ENCODE measurements around the gene RAP2A.

RAP2A gene

DNA sequence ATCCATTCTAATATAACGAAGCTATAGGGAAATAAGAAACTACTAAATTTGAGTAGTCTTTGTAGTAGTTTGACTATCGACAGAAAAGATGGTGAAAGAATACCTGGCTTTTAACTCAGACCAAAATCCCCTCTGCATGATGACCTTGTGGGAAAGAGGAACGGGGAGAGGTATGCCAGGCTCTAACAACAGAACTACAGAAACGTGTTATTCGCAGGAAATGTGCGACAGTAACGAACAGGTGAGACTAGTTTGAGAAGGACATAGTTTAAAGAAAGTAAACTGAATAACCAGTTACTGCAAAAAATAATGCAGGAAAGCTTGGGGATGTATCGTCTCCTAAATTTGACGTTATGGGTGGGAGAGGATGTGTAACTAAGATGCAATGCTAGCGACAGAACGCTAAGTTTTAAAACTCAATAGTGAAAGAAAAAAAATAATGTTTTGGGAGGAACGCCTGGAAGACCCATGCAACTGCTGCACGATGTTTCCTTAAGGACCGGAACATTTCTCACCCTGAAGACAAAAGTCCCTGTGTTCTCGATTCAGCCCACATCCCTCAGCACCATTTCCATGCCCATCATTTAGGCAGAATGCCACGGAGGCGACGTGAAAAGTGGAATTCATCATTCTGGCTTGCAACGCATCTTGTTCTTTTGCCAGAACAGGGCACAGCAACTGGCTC lies 1.6 kb upstream of the RAP2A start:
- Mint-ChIP-seq H3K36me3 (ENCODE audit: low read depth) (peaks cover 2% of the 10 kb centered on the region), H3K27ac (peak overlapping the region; percentile 100), H3K27me3 (peaks cover 5% of the 10 kb centered on the region), H3K4me1 (peaks cover 38% of the 10 kb centered on the region), H3K4me3 (peak overlapping the region; percentile 96), H3K9me3 (no peaks in the 10 kb centered on the region)
- ATAC-seq (no peak), DNase-seq (no peak)

GRCh38 chr13:97432917-97433726 lies 847 bp upstream of the RAP2A start:
- H3K4me1 Mint-ChIP-seq: peaks cover 38% of the 10 kb centered on the region
- ATAC-seq: peak; percentile 89
- H3K4me3 Mint-ChIP-seq: peak overlapping the region; percentile 96
- peak overlapping the region; percentile 100 for H3K27ac Mint-ChIP-seq
- DNase-seq: peak; percentile 96
- H3K36me3 Mint-ChIP-seq (ENCODE audit: low read depth): peaks cover 2% of the 10 kb centered on the region
- peaks cover 5% of the 10 kb centered on the region for H3K27me3 Mint-ChIP-seq
- no peaks in the 10 kb centered on the region for H3K9me3 Mint-ChIP-seq

DNA sequence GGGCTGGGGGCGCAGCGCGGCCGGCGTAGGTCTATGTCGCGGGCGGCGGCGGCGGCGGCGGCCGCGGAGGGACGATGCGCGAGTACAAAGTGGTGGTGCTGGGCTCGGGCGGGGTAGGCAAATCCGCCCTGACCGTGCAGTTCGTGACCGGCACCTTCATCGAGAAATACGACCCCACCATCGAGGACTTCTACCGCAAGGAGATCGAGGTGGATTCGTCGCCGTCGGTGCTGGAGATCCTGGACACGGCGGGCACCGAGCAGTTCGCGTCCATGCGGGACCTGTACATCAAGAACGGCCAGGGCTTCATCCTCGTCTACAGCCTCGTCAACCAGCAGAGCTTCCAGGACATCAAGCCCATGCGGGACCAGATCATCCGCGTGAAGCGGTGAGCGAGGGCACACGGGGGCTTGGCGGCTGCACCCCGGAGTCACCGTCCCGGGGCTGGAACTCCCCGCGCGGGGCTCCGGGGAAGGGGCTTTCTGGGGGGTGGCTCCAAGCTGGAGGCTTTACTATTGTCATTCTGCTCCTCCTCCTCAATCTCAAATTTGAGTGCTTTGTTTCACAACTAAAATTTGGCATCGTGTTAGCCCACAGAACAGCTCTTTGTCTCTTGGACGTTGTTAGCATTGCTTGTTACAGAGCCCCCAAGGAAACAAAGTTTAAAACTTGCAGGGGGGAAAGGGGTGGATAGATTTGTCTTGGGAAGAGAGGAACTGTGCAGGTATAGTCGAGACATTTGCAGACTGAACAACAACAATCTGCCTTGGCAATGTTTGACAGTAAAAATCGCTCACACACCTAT lies 630 bp downstream of the RAP2A start:
- peak overlapping the region; percentile 74 for H3K27ac Mint-ChIP-seq
- peaks cover 2% of the 10 kb centered on the region for H3K36me3 Mint-ChIP-seq (ENCODE audit: low read depth)
- peak overlapping the region; percentile 91 for H3K4me3 Mint-ChIP-seq
- ATAC-seq (no peak), DNase-seq (peak; percentile 40)
- H3K4me1 Mint-ChIP-seq: peaks cover 38% of the 10 kb centered on the region
- peaks cover 3% of the 10 kb centered on the region for H3K27me3 Mint-ChIP-seq
- no peaks in the 10 kb centered on the region for H3K9me3 Mint-ChIP-seq

DNA sequence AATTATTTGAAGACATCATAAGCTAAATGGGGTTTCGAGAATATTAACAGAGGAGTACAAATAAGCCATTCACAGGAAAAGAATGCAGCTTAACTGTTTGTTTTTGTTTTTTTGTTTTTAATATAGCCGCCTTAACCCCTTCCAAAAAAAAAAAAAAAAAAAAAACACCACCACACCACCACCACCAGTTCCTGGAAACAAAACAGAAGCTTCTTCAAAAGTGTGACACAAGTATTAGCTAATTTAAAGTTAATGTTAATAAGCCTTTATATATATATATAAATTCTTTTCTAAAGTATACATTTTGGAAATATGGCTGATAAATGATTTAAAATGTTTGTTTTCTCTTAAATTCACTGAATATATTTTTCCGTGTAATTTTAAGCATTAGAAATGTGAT lies 1.4 kb downstream of the RAP2A start:
- no peak overlapping the region for H3K27ac Mint-ChIP-seq
- peaks cover 2% of the 10 kb centered on the region for H3K36me3 Mint-ChIP-seq (ENCODE audit: low read depth)
- no peak for DNase-seq
- peaks cover 38% of the 10 kb centered on the region for H3K4me1 Mint-ChIP-seq
- no peaks in the 10 kb centered on the region for H3K9me3 Mint-ChIP-seq
- peak overlapping the region; percentile 91 for H3K4me3 Mint-ChIP-seq
- no peak for ATAC-seq
- peaks cover 3% of the 10 kb centered on the region for H3K27me3 Mint-ChIP-seq

DNA sequence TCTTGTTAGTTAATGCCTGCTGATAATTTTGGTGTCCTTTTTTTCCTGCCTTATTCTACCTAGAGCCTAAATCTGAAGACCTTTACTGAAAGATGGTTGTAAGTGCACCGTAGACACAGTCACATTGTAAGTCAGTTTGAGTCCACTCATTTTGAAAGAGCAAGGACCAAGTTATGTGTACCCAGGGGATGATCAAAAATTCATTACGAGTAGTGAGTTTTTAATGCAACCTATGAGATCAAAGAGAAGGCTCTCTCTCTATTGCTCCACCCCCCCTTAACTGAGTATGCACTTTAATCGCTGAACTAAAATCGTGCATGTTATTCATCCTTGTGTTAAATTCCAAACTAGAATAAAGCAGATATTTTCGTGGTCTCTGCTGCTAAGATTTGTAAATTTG lies 1.8 kb downstream of the RAP2A start:
- DNase-seq (no peak), ATAC-seq (no peak)
- Mint-ChIP-seq H3K27ac (peak overlapping the region; percentile 15), H3K4me1 (peaks cover 38% of the 10 kb centered on the region), H3K36me3 (ENCODE audit: low read depth) (peaks cover 2% of the 10 kb centered on the region), H3K9me3 (no peaks in the 10 kb centered on the region), H3K27me3 (peaks cover 3% of the 10 kb centered on the region), H3K4me3 (peak overlapping the region; percentile 91)

DNA sequence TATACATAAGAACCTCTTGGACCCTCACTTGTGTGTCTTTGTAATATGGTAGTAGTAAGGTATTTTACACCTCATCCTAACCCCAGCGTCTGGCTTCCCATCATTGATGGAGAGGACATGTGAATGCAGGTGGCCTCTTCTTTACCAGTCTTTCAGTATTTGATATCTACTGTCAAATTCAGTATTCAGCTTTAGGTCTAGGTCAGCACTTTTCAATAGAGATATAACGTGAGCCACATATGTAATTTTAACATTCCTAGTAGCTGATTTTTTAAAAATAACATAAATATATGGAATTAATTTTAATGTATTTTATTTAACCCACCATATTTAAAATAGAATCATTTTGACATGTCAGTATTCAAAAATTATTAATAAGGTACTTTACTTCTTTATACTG lies 2.9 kb downstream of the RAP2A start:
- H3K4me1 Mint-ChIP-seq: peaks cover 36% of the 10 kb centered on the region
- peaks cover 2% of the 10 kb centered on the region for H3K36me3 Mint-ChIP-seq (ENCODE audit: low read depth)
- H3K27ac Mint-ChIP-seq: no peak overlapping the region
- H3K4me3 Mint-ChIP-seq: no peak overlapping the region
- no peaks in the 10 kb centered on the region for H3K9me3 Mint-ChIP-seq
- no peak for DNase-seq
- H3K27me3 Mint-ChIP-seq: peaks cover 3% of the 10 kb centered on the region
- ATAC-seq: no peak

GRCh38 chr13:97437729-97438128 lies 3.8 kb downstream of the RAP2A start:
- Mint-ChIP-seq H3K27me3 (peaks cover 3% of the 10 kb centered on the region), H3K36me3 (ENCODE audit: low read depth) (peaks cover 2% of the 10 kb centered on the region), H3K4me3 (no peak overlapping the region), H3K27ac (no peak overlapping the region), H3K4me1 (peaks cover 28% of the 10 kb centered on the region), H3K9me3 (no peaks in the 10 kb centered on the region)
- no peak for DNase-seq
- ATAC-seq: no peak

DNA sequence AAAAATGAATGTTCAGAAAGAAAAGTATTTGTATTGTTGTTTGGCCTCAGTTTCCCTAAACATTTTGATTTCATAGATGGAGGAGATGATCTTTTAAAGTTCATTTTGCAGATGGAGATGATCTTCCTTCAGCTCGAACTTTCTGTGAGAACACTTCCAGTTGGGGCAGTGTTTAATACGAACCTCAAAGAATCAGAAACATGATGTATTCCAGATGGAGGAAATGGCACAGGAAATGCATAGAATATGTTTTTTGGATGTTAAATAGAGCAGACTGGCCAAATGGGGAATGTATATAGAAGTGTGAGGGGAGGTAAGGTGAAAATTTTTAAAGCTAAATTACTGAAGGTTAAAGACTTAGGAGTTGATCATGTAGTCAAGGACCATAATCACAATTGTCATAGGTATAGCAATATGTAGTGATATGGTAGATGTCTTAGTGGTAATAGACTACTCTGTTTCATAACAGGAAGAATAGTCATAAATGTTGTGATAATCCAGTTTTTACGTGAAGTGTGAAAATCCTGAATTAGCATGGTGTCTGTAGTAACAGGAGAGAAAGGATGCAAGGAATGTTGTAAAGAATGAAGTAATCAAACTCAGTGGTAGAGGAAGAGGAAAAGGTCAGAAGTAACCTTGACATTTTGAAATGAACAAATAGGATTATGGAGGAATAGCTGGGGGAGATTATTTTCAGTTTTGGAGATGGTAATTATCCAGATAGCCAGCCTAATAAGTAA lies 5.1 kb downstream of the RAP2A start:
- H3K4me1 Mint-ChIP-seq: peaks cover 22% of the 10 kb centered on the region
- no peak overlapping the region for H3K27ac Mint-ChIP-seq
- no peaks in the 10 kb centered on the region for H3K27me3 Mint-ChIP-seq
- no peak overlapping the region for H3K4me3 Mint-ChIP-seq
- peaks cover 4% of the 10 kb centered on the region for H3K36me3 Mint-ChIP-seq (ENCODE audit: low read depth)
- ATAC-seq (no peak), DNase-seq (no peak)
- no peaks in the 10 kb centered on the region for H3K9me3 Mint-ChIP-seq

DNA sequence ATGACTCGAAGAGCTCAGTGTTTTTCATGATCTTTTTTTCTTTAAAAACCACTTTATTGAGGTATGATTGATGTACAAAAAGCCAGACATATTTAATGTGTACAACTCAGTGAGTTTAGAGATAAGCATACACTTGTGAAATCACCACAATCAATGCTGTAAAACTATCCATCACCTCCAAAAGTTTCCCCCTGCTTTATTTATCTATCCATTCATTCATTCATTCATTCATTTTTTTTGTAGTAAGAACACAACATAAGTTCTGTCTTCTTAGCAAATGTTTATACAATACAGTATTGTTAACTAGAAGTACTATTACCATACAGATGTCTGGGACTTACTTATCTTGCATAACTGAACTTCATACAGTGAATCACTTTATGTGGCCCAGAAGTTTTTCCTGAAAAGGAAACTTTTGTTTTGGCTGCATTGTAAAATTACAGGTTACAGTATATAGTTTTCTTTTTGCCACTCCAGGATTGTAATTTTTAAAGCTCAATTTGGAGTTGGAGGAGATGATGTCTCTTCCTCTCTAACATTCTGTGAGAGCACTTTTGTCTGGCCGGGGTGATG lies 6.7 kb downstream of the RAP2A start:
- ATAC-seq (no peak), DNase-seq (no peak)
- H3K4me1 Mint-ChIP-seq: peaks cover 14% of the 10 kb centered on the region
- H3K27ac Mint-ChIP-seq: no peak overlapping the region
- no peak overlapping the region for H3K4me3 Mint-ChIP-seq
- H3K9me3 Mint-ChIP-seq: no peaks in the 10 kb centered on the region
- peaks cover 3% of the 10 kb centered on the region for H3K36me3 Mint-ChIP-seq (ENCODE audit: low read depth)
- H3K27me3 Mint-ChIP-seq: no peaks in the 10 kb centered on the region

- DNase-seq: no peak
- no peak for ATAC-seq
- Mint-ChIP-seq H3K36me3 (ENCODE audit: low read depth) (peaks cover 4% of the 10 kb centered on the region), H3K27ac (no peak overlapping the region), H3K27me3 (no peaks in the 10 kb centered on the region), H3K4me1 (peaks cover 7% of the 10 kb centered on the region), H3K9me3 (no peaks in the 10 kb centered on the region), H3K4me3 (no peak overlapping the region)
Measured at GRCh38 chr13:97441368-97441767, 7.4 kb downstream of the RAP2A start.

GRCh38 chr13:97445522-97446187 lies 11.7 kb downstream of the RAP2A start:
- Mint-ChIP-seq H3K4me1 (peaks cover 2% of the 10 kb centered on the region), H3K4me3 (no peak overlapping the region), H3K27ac (no peak overlapping the region), H3K27me3 (no peaks in the 10 kb centered on the region), H3K9me3 (no peaks in the 10 kb centered on the region), H3K36me3 (ENCODE audit: low read depth) (peaks cover 9% of the 10 kb centered on the region)
- DNase-seq (no peak), ATAC-seq (no peak)

GRCh38 chr13:97446448-97446847 lies 12.5 kb downstream of the RAP2A start:
- DNase-seq (no peak), ATAC-seq (no peak)
- Mint-ChIP-seq H3K36me3 (ENCODE audit: low read depth) (peaks cover 9% of the 10 kb centered on the region), H3K4me3 (no peak overlapping the region), H3K27me3 (no peaks in the 10 kb centered on the region), H3K27ac (no peak overlapping the region), H3K4me1 (peaks cover 2% of the 10 kb centered on the region), H3K9me3 (no peaks in the 10 kb centered on the region)

- H3K4me1 Mint-ChIP-seq: no peaks in the 10 kb centered on the region
- no peaks in the 10 kb centered on the region for H3K27me3 Mint-ChIP-seq
- peaks cover 14% of the 10 kb centered on the region for H3K36me3 Mint-ChIP-seq (ENCODE audit: low read depth)
- no peak overlapping the region for H3K27ac Mint-ChIP-seq
- no peak overlapping the region for H3K4me3 Mint-ChIP-seq
- DNase-seq (no peak), ATAC-seq (no peak)
- H3K9me3 Mint-ChIP-seq: peaks cover 6% of the 10 kb centered on the region
Measured at GRCh38 chr13:97448503-97449251, 14.7 kb downstream of the RAP2A start.

All from activated naive CD8-positive, alpha-beta T cell treated with anti-CD3 and anti-CD28 coated beads, Interleukin-2, amount 50 U/mL, for 24 hours (primary cell).